Measurements from ENCODE around the gene DIP2A.

The DIP2A gene

GRCh38 chr21:46610018-46610701 is 151.5 kb downstream of the DIP2A start:
- DNase-seq (ENCODE audit: low read depth in 1 of 2, low spot score in 1 of 2), result no peak
- in situ Hi-C loops (cut with HindIII; ENCODE audit: low pct_unique_long_range_greater_than_20kb, low sequenced_read_pairs), result no loop called here
- TF ChIP-seq JUND (IDR thresholded peaks at IDR 0.05; ENCODE audit: low read depth), result no peak

- no peak for TF ChIP-seq JUND (IDR thresholded peaks at IDR 0.05; ENCODE audit: low read depth)
- DNase-seq (ENCODE audit: low read depth in 1 of 2, low spot score in 1 of 2), result no peak
- in situ Hi-C loops (cut with HindIII; ENCODE audit: low pct_unique_long_range_greater_than_20kb, low sequenced_read_pairs), result no loop called here
Measured at GRCh38 chr21:46613391-46613790, 154.7 kb downstream of the DIP2A start.

- in situ Hi-C loops (cut with HindIII; ENCODE audit: low pct_unique_long_range_greater_than_20kb, low sequenced_read_pairs), result no loop called here
- TF ChIP-seq JUND (IDR thresholded peaks at IDR 0.05; ENCODE audit: low read depth), result no peak
- no peak for DNase-seq (ENCODE audit: low read depth in 1 of 2, low spot score in 1 of 2)
Measured at GRCh38 chr21:46616050-46616449, 157.4 kb downstream of the DIP2A start.

GRCh38 chr21:46616656-46617055 is 158.0 kb downstream of the DIP2A start:
- in situ Hi-C loops (cut with HindIII; ENCODE audit: low pct_unique_long_range_greater_than_20kb, low sequenced_read_pairs), result no loop called here
- TF ChIP-seq JUND (IDR thresholded peaks at IDR 0.05; ENCODE audit: low read depth), result no peak
- no peak for DNase-seq (ENCODE audit: low read depth in 1 of 2, low spot score in 1 of 2)

GRCh38 chr21:46617267-46618051 is 158.8 kb downstream of the DIP2A start:
- TF ChIP-seq JUND (IDR thresholded peaks at IDR 0.05; ENCODE audit: low read depth), result no peak
- DNase-seq (ENCODE audit: low read depth in 1 of 2, low spot score in 1 of 2), result no peak
- in situ Hi-C loops (cut with HindIII; ENCODE audit: low pct_unique_long_range_greater_than_20kb, low sequenced_read_pairs), result no loop called here

GRCh38 chr21:46618738-46619379 is 160.2 kb downstream of the DIP2A start:
- in situ Hi-C loops (cut with HindIII; ENCODE audit: low pct_unique_long_range_greater_than_20kb, low sequenced_read_pairs), result no loop called here
- no peak for DNase-seq (ENCODE audit: low read depth in 1 of 2, low spot score in 1 of 2)
- no peak for TF ChIP-seq JUND (IDR thresholded peaks at IDR 0.05; ENCODE audit: low read depth)
